GM12878 (cell line): ENCODE measurements around the gene FOXL3. TPM values are rescaled to one million over a fixed set of nuclear protein-coding genes. Genes with fewer than 3 reads are reported as not detected.

Source experiments
- ATAC-seq: fragments of 200-7000 bp; cut with Tn5 transposase; 3 replicates; pipeline ENCODE4 v1.9.1; 2020; ENCODE audit warnings: mild to moderate bottlenecking, moderate library complexity
- BruUV-seq: library from RNA; stranded (reverse); fragments of 400-500 nt; replicated peaks from 2 replicates; lab custom pipeline; 2021; lab: Mats Ljungman, UMichigan
- CTCF ChIA-PET: fragments of 300-600 bp; sonication (Branson Sonifier 250); formaldehyde crosslinking; extraction: SDS; loops from one replicate; lab custom pipeline; 2021; ENCODE audit warnings: inconsistent platforms; lab: Yijun Ruan, JAX
- POLR2A ChIA-PET: fragments of 350-600 bp; formaldehyde crosslinking; extraction: SDS; loops from one replicate; lab custom pipeline; 2021; ENCODE audit warnings: inconsistent platforms; lab: Charles Lee
- RAD21 ChIA-PET: fragments of 300-600 bp; sonication (Branson Sonifier 250); formaldehyde crosslinking; loops from one replicate; lab custom pipeline; 2023; ENCODE audit warnings: antibody characterized with exemption; ENCODE audit not compliant: unreplicated experiment; lab: Charles Lee
- SMC1A ChIA-PET: fragments of 300-600 bp; sonication (Branson Sonifier 250); formaldehyde crosslinking; loops from one replicate; lab custom pipeline; 2023; ENCODE audit not compliant: unreplicated experiment, uncharacterized antibody; lab: Charles Lee
- DNase-seq: peaks from one replicate; pipeline ENCODE4 v3.0.0-alpha.2; 2011; ENCODE audit warnings: low read depth, low spot score
- FAIRE-seq: peaks from 3 replicates; lab custom pipeline; 2011; peaks lifted over from hg19 to GRCh38; lab: Jason Lieb, UNC
- H2AFZ ChIP-seq: 2 replicates; pipeline ENCODE4 v1.6.0; 2011; ENCODE audit warnings: low read depth, low read length, control low read depth; ENCODE audit not compliant: control insufficient read depth
- H3K27ac ChIP-seq: 2 replicates; pipeline ENCODE4 v1.5.1; 2011; ENCODE audit warnings: control low read depth; ENCODE audit not compliant: control insufficient read depth, insufficient read depth
- H3K27me3 ChIP-seq, 2 experiments: replicated peaks in 1 of 2; 2 replicates each; pipeline versions ENCODE4 v1.6.0 to v1.6.1; 2011; ENCODE audit warnings: low read length in 1 of 2; ENCODE audit not compliant: control insufficient read depth in 2 of 2, insufficient read depth in 2 of 2
- H3K36me3 ChIP-seq, 2 experiments: 2 replicates each; pipeline ENCODE4 v1.5.1; 2011; ENCODE audit warnings: low read length in 1 of 2; ENCODE audit not compliant: control insufficient read depth in 2 of 2, insufficient read depth in 2 of 2
- H3K4me1 ChIP-seq: 2 replicates; pipeline ENCODE4 v1.6.1; 2011; ENCODE audit warnings: mild to moderate bottlenecking, low read length, moderate library complexity, mixed read lengths; ENCODE audit not compliant: control insufficient read depth, insufficient read depth
- H3K4me2 ChIP-seq: 2 replicates; pipeline ENCODE4 v1.6.0; 2011; ENCODE audit warnings: control low read depth; ENCODE audit not compliant: control insufficient read depth, insufficient read depth
- H3K4me3 ChIP-seq: fragments of 200-600 bp; sonication (generic); 2 replicates; pipeline ENCODE4 v1.5.1; 2016
- H3K79me2 ChIP-seq: 2 replicates; pipeline ENCODE4 v1.6.0; 2011; ENCODE audit warnings: low read length; ENCODE audit not compliant: control insufficient read depth, insufficient read depth
- H3K9ac ChIP-seq: 2 replicates; pipeline ENCODE4 v1.8.0; 2011; ENCODE audit warnings: low read length, control low read depth, mixed read lengths; ENCODE audit not compliant: control insufficient read depth, insufficient read depth
- H3K9me3 ChIP-seq: replicated peaks from 3 replicates; pipeline ENCODE4 v1.5.1; 2011; ENCODE audit warnings: mild to moderate bottlenecking, low read length; ENCODE audit not compliant: control insufficient read depth, insufficient read depth
- H4K20me1 ChIP-seq: 2 replicates; pipeline ENCODE4 v1.6.0; 2011; ENCODE audit not compliant: control insufficient read depth, insufficient read depth
- CEBPB ChIP-seq, 2 experiments: fragments of 150-350 bp in 1 of 2; IDR thresholded peaks; 2 replicates each; pipeline ENCODE4 v1.6.1; 2012 to 2014; ENCODE audit warnings: low read depth in 2 of 2, low read length in 2 of 2, borderline replicate concordance in 1 of 2, inconsistent platforms in 1 of 2
- CTCF ChIP-seq, 3 experiments: IDR thresholded peaks in 2 of 3; conservative IDR thresholded peaks in 1 of 3; 2 replicates each; pipeline ENCODE4 v1.5.1; 2011; ENCODE audit warnings: low read depth in 3 of 3, low read length in 3 of 3, mild to moderate bottlenecking in 3 of 3, control low read depth in 2 of 3, moderate library complexity in 2 of 3, inconsistent platforms in 1 of 3, mixed read lengths in 1 of 3; ENCODE audit not compliant: control insufficient read depth in 2 of 3, insufficient read depth in 1 of 3; ENCODE audit errors: extremely low read depth in 1 of 3
- IRF3 ChIP-seq: fragments of 450-650 bp; IDR thresholded peaks from 2 replicates; pipeline ENCODE4 v1.6.1; 2014; ENCODE audit warnings: mild to moderate bottlenecking
- MTA3 ChIP-seq: IDR thresholded peaks from 2 replicates; pipeline ENCODE4 v1.6.1; 2012; ENCODE audit warnings: low read length, inconsistent platforms, borderline replicate concordance
- NKRF ChIP-seq: fragments of 450-650 bp; conservative IDR thresholded peaks from 2 replicates; pipeline ENCODE4 v1.6.1; 2017; ENCODE audit warnings: mild to moderate bottlenecking, moderate library complexity
- NR2C2 ChIP-seq: IDR thresholded peaks from 2 replicates; pipeline ENCODE4 v1.6.1; 2011; ENCODE audit warnings: borderline replicate concordance, low read depth; ENCODE audit not compliant: control insufficient read depth, insufficient read length
- SMC3 ChIP-seq: IDR thresholded peaks from 2 replicates; pipeline ENCODE4 v1.6.1; 2011; ENCODE audit warnings: low read length, improper control_type of control experiment, borderline replicate concordance
- SUPT20H ChIP-seq: IDR thresholded peaks from 2 replicates; pipeline ENCODE4 v1.6.1; 2011; ENCODE audit warnings: low read depth, mild to moderate bottlenecking, low read length, moderate library complexity, borderline replicate concordance; ENCODE audit not compliant: control insufficient read depth
- ZBED1 ChIP-seq: IDR thresholded peaks from 2 replicates; pipeline ENCODE4 v1.6.1; 2016; ENCODE audit warnings: borderline replicate concordance
- ZNF274 ChIP-seq: IDR thresholded peaks from one replicate; pipeline ENCODE4 v1.8.0; 2011; ENCODE audit not compliant: insufficient read length, insufficient read depth
- ZNF384 ChIP-seq: IDR thresholded peaks from 2 replicates; pipeline ENCODE4 v1.6.1; 2012; ENCODE audit warnings: low read depth, mild to moderate bottlenecking, low read length, improper control_type of control experiment, borderline replicate concordance
- WGBS: methylation state at CpG from one replicate; pipeline ENCODE4 v1.1.6; 2016; ENCODE audit warnings: low lambda C conversion rate; ENCODE audit not compliant: insufficient replicate concordance, insufficient coverage; ENCODE audit errors: missing lambda C conversion rate; 5-methylcytosine and 5-hydroxymethylcytosine counted together
- in situ Hi-C: fragments of 300-500 bp; cut with MboI; formaldehyde crosslinking; loops from 9 replicates; pipeline ENCODE4 v1.14.3; 2018; ENCODE audit warnings: mixed read lengths
- intact Hi-C: fragments of 100-400 bp; cut with micrococcal nuclease; formaldehyde crosslinking; loops from one replicate; pipeline ENCODE4 v1.14.2; 2022; ENCODE audit not compliant: unreplicated experiment
- polyA plus RNA-seq, 11 experiments: library from polyadenylated mRNA; depleted of rRNA in 4 of 11; unstranded in 6 of 11; stranded (reverse) in 5 of 11; fragments of >200 nt; fragmentation: Nextera tagmentation in 4 of 11; fragmentation: Illumina TruSeq in 1 of 11; extraction: Ambion mirVana in 4 of 11; extraction: Trizol in 1 of 11; gene quantifications; 1 replicate in 1 of 11; 2 replicates in 10 of 11; pipeline versions ENCODE4 v1.2.1 to v1.2.3, GENCODE V29; 2011 to 2016; ENCODE audit warnings: inconsistent platforms in 2 of 11, missing spikeins in 2 of 11, low read depth in 1 of 11
- total RNA-seq, 4 experiments: library from RNA; depleted of rRNA in 3 of 4; stranded (reverse); fragments of >200 nt in 3 of 4; fragmentation: Illumina TruSeq in 1 of 4; extraction: Trizol in 1 of 4; gene quantifications; 2 replicates each; pipeline versions ENCODE4 v1.2.1 to v1.2.3, GENCODE V29; 2013 to 2021
- TF ChIP-seq, protein P1 (sequence below): IDR thresholded peaks from 2 replicates; pipeline ENCODE4 v1.6.1; 2012; ENCODE audit warnings: mild to moderate bottlenecking, low read depth, low read length

The FOXL3 gene
- total and polyA plus RNA-seq, 10 of the 15 experiments (the other 5 are each of a cell fraction or from before 2014, with no cell fraction given), result not detected

DNA sequence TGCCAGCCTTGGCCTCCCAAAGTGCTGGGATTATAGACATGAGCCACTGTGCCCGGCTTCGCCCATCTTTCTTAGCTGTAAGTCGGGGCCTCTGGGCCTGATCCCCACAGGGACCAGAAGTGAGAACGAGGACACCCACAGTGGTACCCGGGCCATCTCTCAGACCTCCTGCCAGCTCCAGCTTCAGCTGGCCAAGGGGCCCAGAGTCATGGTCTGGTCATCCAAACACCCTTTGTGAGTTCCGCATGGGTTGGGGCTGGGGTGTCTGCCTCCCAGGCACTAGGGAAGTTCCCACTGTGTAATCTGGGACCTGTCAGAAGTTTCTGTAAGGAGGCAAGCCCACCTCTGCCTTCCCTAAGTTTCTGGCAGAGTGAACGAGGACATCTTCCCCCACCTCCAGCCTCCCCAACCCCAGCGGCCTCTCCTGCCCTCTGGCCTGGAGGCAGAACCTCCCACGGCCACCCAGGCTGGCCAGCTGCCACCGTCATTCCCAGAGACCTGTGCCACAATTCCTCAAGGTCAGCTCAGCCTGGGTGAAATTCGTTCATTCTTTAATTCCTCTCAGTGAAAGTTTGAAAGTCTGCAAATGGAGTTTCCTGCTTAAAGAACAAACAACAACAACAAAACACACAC, 19.5 kb upstream of the FOXL3 start:
- in situ Hi-C loops, result no loop called here
- no peaks in the 10 kb centered on the region for H3K4me1 ChIP-seq
- RAD21 ChIA-PET, result no interaction called here
- no peak overlapping the region for H3K4me3 ChIP-seq
- POLR2A ChIA-PET, result no interaction called here
- no peak for ATAC-seq
- H3K4me2 ChIP-seq, result no peak overlapping the region
- no peaks in the 10 kb centered on the region for H4K20me1 ChIP-seq
- SMC1A ChIA-PET, result no interaction called here
- CTCF ChIA-PET, result no interaction called here
- TF ChIP-seq NR2C2 (no peak), IRF3 (no peak), NKRF (no peak), SUPT20H (no peak), SMC3 (no peak), MTA3 (no peak), CEBPB (IDR thresholded peaks at IDR 0.05; ENCODE audit: borderline replicate concordance in 1 of 2, low read depth in 2 of 2, low read length in 2 of 2) (no peak), CTCF (IDR thresholded peaks at IDR 0.05 in 2 of 3, conservative IDR thresholded peaks at IDR 0.05 in 1 of 3; ENCODE audit: control insufficient read depth in 2 of 3, extremely low read depth in 1 of 3, insufficient read depth in 1 of 3, low read depth in 3 of 3, low read length in 3 of 3) (no peak), ZNF384 (no peak), ZNF274 (no peak), ZBED1 (no peak)
- TF ChIP-seq, protein P1, sequence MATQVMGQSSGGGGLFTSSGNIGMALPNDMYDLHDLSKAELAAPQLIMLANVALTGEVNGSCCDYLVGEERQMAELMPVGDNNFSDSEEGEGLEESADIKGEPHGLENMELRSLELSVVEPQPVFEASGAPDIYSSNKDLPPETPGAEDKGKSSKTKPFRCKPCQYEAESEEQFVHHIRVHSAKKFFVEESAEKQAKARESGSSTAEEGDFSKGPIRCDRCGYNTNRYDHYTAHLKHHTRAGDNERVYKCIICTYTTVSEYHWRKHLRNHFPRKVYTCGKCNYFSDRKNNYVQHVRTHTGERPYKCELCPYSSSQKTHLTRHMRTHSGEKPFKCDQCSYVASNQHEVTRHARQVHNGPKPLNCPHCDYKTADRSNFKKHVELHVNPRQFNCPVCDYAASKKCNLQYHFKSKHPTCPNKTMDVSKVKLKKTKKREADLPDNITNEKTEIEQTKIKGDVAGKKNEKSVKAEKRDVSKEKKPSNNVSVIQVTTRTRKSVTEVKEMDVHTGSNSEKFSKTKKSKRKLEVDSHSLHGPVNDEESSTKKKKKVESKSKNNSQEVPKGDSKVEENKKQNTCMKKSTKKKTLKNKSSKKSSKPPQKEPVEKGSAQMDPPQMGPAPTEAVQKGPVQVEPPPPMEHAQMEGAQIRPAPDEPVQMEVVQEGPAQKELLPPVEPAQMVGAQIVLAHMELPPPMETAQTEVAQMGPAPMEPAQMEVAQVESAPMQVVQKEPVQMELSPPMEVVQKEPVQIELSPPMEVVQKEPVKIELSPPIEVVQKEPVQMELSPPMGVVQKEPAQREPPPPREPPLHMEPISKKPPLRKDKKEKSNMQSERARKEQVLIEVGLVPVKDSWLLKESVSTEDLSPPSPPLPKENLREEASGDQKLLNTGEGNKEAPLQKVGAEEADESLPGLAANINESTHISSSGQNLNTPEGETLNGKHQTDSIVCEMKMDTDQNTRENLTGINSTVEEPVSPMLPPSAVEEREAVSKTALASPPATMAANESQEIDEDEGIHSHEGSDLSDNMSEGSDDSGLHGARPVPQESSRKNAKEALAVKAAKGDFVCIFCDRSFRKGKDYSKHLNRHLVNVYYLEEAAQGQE, result no peak
- no peaks in the 10 kb centered on the region; the same call in 2 of the 3 replicates for H3K9me3 ChIP-seq
- BruUV-seq, result no TSS peak
- no peak for DNase-seq
- H3K27me3 ChIP-seq, result no peaks in the 10 kb centered on the region
- H3K79me2 ChIP-seq, result no peaks in the 10 kb centered on the region
- WGBS, result 25% methylated on average over 11 of the region's 11 CpGs
- H3K9ac ChIP-seq, result no peak overlapping the region
- intact Hi-C loops, result no loop called here
- H3K36me3 ChIP-seq, result no peaks in the 10 kb centered on the region
- H2AFZ ChIP-seq, result no peak overlapping the region
- no peak for FAIRE-seq
- no peak overlapping the region for H3K27ac ChIP-seq
